Prostate gland (tissue), 2 donors: Measurements from ENCODE around the gene CLVS2. TPM values are rescaled to one million over a fixed set of nuclear protein-coding genes. Genes with fewer than 3 reads are reported as not detected.
A peak's percentile ranks its signal among the peaks of the same experiment; 100 is the strongest.

Source experiments
- DNase-seq: peaks from one replicate; pipeline ENCODE4 v3.0.0-alpha.2; 2019; ENCODE audit warnings: low spot score
- H3K27ac ChIP-seq, 2 donors: fragments of 200-600 bp; sonication (generic); 2 replicates each; pipeline ENCODE4 v1.5.1; 2017 to 2019
- H3K27me3 ChIP-seq: fragments of 200-600 bp; sonication (generic); replicated peaks from 2 replicates; pipeline ENCODE4 v1.5.1; 2019; ENCODE audit not compliant: insufficient read depth
- H3K36me3 ChIP-seq, 2 donors: fragments of 200-600 bp; sonication (generic); 1 replicate in 1 of 2; 2 replicates in 1 of 2; pipeline versions ENCODE4 v1.5.1 to v1.8.1; 2017 to 2019
- H3K4me1 ChIP-seq: fragments of 200-600 bp; sonication (generic); replicated peaks from 2 replicates; pipeline ENCODE4 v1.5.1; 2019
- H3K4me3 ChIP-seq, 2 donors: fragments of 200-600 bp; sonication (generic); 2 replicates each; pipeline ENCODE4 v1.5.1; 2017 to 2019
- H3K9me3 ChIP-seq: fragments of 200-600 bp; sonication (generic); 2 replicates; pipeline ENCODE4 v1.5.1; 2017
- CTCF ChIP-seq, 4 experiments: fragments of 200-600 bp in 2 of 4; fragments of 450-650 bp in 2 of 4; sonication (generic) in 2 of 4; IDR thresholded peaks; 1 replicate in 3 of 4; 2 replicates in 1 of 4; pipeline ENCODE4 v1.5.1; 2016 to 2019; ENCODE audit warnings: antibody characterized with exemption in 4 of 4, mild to moderate bottlenecking in 2 of 4, moderate library complexity in 2 of 4
- POLR2A ChIP-seq: fragments of 450-650 bp; IDR thresholded peaks from one replicate; pipeline ENCODE4 v1.6.1; 2016; ENCODE audit warnings: antibody characterized with exemption, mild to moderate bottlenecking
- POLR2AphosphoS5 ChIP-seq: sonication (generic); formaldehyde crosslinking; IDR thresholded peaks from one replicate; pipeline ENCODE4 v1.6.1; 2017; ENCODE audit warnings: antibody characterized with exemption
- WGBS: methylation state at CpG from one replicate; pipeline ENCODE4 v1.1.5; 2018; 5-methylcytosine and 5-hydroxymethylcytosine counted together
- intact Hi-C: fragments of 100-400 bp; cut with DNase I; formaldehyde crosslinking; loops from one replicate; pipeline ENCODE4 v1.14.2; 2022
- total RNA-seq, 2 donors: library from RNA; depleted of rRNA; stranded (reverse); fragments of >200 nt; gene quantifications; one replicate each; pipeline ENCODE4 v1.1.0, GENCODE V29; 2016

Gene CLVS2
- total RNA-seq, 2 donors from 2014 or later, result 3.0 to 4.2 TPM

GRCh38 chr6:123089226-123089625, 93.2 kb downstream of the CLVS2 start:
- Histone ChIP-seq H3K36me3 (no peaks in the 10 kb centered on the region), H3K4me3 (no peak overlapping the region), H3K4me1 (no peaks in the 10 kb centered on the region), H3K27me3 (no peaks in the 10 kb centered on the region), H3K9me3 (no peaks in the 10 kb centered on the region), H3K27ac (no peak overlapping the region)
- DNase-seq, result peak; percentile 15
- intact Hi-C loops, result no loop called here
- WGBS, result 27% methylated on average over 1 of the region's 1 CpG
- TF ChIP-seq POLR2A, result no peak
- peak; percentile 34 for TF ChIP-seq POLR2AphosphoS5

- H3K9me3 ChIP-seq, result no peaks in the 10 kb centered on the region
- no peaks in the 10 kb centered on the region for H3K4me1 ChIP-seq
- peak; percentile 78 for DNase-seq
- intact Hi-C loops, result loop anchor here (5.0 kb wide), 1 partner anchor 34 kb away; no protein-coding TSS in a partner anchor
- peak overlapping the region; percentile 64 to 74 for H3K27ac ChIP-seq
- no peak overlapping the region for H3K4me3 ChIP-seq
- H3K27me3 ChIP-seq, result no peaks in the 10 kb centered on the region
- no peak for TF ChIP-seq POLR2A
- TF ChIP-seq POLR2AphosphoS5, result peak; percentile 70
- TF ChIP-seq CTCF (IDR thresholded peaks at IDR 0.05), result no peak
- 46% methylated on average over 2 of the region's 2 CpGs for WGBS
- no peaks in the 10 kb centered on the region for H3K36me3 ChIP-seq
Measured at GRCh38 chr6:123091091-123091895, 95.3 kb downstream of the CLVS2 start.

DNA sequence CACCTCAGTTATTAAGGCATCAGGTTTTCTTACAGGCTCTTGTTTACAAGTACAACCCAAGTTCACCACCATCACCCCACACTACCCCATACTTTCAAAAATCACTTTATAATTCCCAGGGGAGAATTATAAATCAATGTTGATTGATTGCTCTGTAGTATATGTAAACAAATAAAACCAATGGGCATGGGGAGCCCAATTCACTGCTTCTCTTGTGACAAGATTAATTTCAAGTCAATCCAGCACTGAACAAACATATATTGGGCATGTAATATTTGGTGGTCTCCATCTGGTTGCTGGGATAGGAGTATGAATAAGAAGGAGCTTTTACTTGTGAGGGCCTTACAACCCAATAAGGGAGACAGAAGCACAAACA, 95.8 kb downstream of the CLVS2 start:
- no peaks in the 10 kb centered on the region for H3K9me3 ChIP-seq
- no peaks in the 10 kb centered on the region for H3K4me1 ChIP-seq
- no peaks in the 10 kb centered on the region for H3K27me3 ChIP-seq
- H3K36me3 ChIP-seq, result no peaks in the 10 kb centered on the region
- DNase-seq, result no peak
- peak overlapping the region; percentile 54 to 74 for H3K27ac ChIP-seq
- TF ChIP-seq POLR2AphosphoS5 (no peak), POLR2A (no peak), CTCF (IDR thresholded peaks at IDR 0.05) (no peak)
- intact Hi-C loops, result loop anchor here (5.0 kb wide), 1 partner anchor 35 kb away; no protein-coding TSS in a partner anchor
- no peak overlapping the region for H3K4me3 ChIP-seq

GRCh38 chr6:123094795-123095194, 98.8 kb downstream of the CLVS2 start:
- Histone ChIP-seq H3K4me3 (no peak overlapping the region), H3K27ac (no peak overlapping the region), H3K27me3 (no peaks in the 10 kb centered on the region), H3K4me1 (no peaks in the 10 kb centered on the region), H3K9me3 (no peaks in the 10 kb centered on the region), H3K36me3 (no peaks in the 10 kb centered on the region)
- intact Hi-C loops, result loop anchor here (5.0 kb wide), 1 partner anchor 37 kb away; no protein-coding TSS in a partner anchor
- DNase-seq, result no peak
- WGBS, result 67% methylated on average over 1 of the region's 1 CpG
- TF ChIP-seq POLR2A, result no peak
- no peak for TF ChIP-seq POLR2AphosphoS5
- TF ChIP-seq CTCF (IDR thresholded peaks at IDR 0.05), result no peak

DNA sequence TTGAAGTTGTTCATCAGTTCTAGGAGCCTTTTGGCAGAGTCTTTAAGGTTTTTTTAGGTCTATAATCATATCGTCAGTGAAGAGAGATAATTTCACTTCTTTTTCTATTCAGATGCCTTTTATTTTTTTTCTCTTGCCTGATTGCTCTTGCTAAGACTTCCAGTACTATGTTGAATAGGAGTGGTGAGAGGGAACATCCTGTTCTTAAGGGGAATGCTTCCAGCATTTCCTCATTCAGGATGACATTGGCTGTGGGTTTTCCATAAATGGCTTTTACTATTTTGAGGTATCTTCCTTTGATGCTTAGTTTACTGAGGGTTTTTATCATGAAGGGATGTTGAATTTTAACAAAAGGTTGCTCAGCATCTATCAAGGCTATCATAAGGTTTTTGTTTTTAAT, 109.5 kb downstream of the CLVS2 start:
- WGBS, result 34% methylated on average over 1 of the region's 1 CpG
- intact Hi-C loops, result no loop called here
- Histone ChIP-seq H3K27ac (no peak overlapping the region), H3K9me3 (no peaks in the 10 kb centered on the region), H3K36me3 (no peaks in the 10 kb centered on the region), H3K4me1 (no peaks in the 10 kb centered on the region), H3K27me3 (no peaks in the 10 kb centered on the region), H3K4me3 (no peak overlapping the region)
- no peak for TF ChIP-seq CTCF (IDR thresholded peaks at IDR 0.05)
- no peak for TF ChIP-seq POLR2AphosphoS5
- TF ChIP-seq POLR2A, result no peak
- no peak for DNase-seq
